ENCODE measurements around the gene JAK3. TPM values are rescaled to one million over a fixed set of nuclear protein-coding genes. Genes with fewer than 3 reads are reported as not detected.
A peak's percentile ranks its signal among the peaks of the same experiment; 100 is the strongest.

Gene JAK3
- polyA plus RNA-seq, 2 of the 4 experiments (the other 2 are of a cell fraction) = 0.31 to 0.89 TPM

DNA sequence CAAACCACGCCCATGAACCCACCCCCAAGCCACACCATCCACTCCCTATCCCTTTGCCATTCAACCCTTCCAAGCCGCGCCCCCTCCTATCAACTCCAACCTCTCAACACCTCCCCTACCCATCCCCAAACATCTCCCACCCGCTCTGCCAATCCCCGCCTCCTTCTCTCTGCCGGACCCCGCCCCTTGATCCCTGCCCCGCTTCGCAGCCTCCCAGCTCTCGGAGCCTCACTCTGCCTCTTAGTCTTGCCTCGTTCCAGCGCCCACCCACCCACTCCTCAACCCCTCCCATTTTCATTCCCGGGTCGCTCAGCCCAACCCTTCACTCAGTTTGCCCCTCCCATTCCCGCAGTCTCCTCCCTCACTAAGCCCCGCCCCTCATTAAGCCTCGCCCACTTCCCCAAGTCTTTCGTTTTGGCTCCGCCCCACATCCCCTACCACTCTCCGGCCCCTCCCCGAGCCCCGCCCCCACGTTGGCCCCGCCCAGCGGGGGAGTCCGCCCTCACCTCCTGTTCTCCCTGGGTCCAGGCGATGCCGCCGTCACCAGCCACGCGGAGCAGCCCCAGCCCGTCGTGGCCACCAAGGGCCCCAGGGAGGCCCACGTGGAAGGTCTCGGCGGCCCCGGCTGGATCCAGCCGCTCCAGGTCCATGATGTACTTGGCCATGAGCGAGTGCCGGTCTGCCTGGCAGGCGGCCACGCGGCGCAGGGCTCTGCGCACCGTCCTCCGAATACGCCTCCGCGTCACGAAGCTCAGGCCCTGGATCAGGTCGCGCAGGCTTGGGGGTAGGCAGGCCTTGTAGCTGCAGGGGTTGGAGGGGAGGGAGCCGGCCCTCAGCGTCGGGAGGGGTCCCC, 5.7 kb downstream of the JAK3 start:
- POLR2A ChIA-PET = interaction anchor here (0.5 to 1.5 kb wide), 3 partner anchors 11 to 35 kb away, joined by 3 to 17 read pairs (median 3); partner anchors contain the start of gene RPL18A
- no peak for FAIRE-seq

DNA sequence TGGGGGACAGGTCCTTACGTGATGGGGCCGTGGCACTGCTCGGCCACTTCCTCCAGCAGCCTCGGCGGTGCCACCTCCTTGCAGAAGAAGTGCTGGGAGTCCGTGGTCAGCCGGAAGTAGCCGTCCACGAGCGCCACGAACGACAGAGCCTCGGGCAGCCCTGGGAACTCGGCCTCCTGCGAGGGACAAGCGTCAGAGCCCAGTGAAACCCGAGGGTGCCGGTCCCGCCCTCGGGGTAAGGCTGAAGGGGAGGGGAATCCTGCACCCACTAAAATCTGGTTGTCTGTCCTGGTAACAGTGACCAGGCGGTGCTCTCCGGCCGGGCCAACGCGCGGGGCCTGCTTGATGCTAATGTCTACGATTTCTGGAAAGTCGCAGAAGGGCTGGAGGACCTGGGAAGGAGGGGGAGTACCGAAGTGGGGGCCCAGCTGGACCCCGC, 6.4 kb downstream of the JAK3 start:
- peak; percentile 60 to 66 for ATAC-seq
- H3K4me3 ChIP-seq = peak overlapping the region; percentile 47
- peak overlapping the region; percentile 92 for H3K4me2 ChIP-seq
- no peak for FAIRE-seq
- H3K9me3 ChIP-seq = no peaks in the 10 kb centered on the region
- H3K4me1 ChIP-seq = peaks cover 6% of the 10 kb centered on the region
- CTCF ChIA-PET = interaction anchor here (0.7 to 1.4 kb wide), 3 partner anchors 9 to 28 kb away, joined by 3 to 4 read pairs (median 3); no protein-coding TSS in a partner anchor
- WGBS (ENCODE audit: missing lambda C conversion rate) = 3% methylated on average over 22 of the region's 30 CpGs
- peak in 1 of 2 experiments; percentile 74 for DNase-seq (ENCODE audit: low read depth in 1 of 2, low spot score in 1 of 2)
- peak; percentile 62; the same call in 1 of the 2 replicates for TF ChIP-seq RFX5 (IDR thresholded peaks at IDR 0.05)
- no peak for TF ChIP-seq POLR2AphosphoS2 (conservative IDR thresholded peaks at IDR 0.05; ENCODE audit: low read length)
- TF ChIP-seq, protein P1, sequence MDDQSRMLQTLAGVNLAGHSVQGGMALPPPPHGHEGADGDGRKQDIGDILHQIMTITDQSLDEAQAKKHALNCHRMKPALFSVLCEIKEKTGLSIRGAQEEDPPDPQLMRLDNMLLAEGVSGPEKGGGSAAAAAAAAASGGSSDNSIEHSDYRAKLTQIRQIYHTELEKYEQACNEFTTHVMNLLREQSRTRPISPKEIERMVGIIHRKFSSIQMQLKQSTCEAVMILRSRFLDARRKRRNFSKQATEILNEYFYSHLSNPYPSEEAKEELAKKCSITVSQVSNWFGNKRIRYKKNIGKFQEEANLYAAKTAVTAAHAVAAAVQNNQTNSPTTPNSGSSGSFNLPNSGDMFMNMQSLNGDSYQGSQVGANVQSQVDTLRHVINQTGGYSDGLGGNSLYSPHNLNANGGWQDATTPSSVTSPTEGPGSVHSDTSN (IDR thresholded peaks at IDR 0.05) = no peak
- TF ChIP-seq EP300 (IDR thresholded peaks at IDR 0.05) = no peak
- no peak for TF ChIP-seq NR3C1 (IDR thresholded peaks at IDR 0.05)
- TF ChIP-seq, protein P2, sequence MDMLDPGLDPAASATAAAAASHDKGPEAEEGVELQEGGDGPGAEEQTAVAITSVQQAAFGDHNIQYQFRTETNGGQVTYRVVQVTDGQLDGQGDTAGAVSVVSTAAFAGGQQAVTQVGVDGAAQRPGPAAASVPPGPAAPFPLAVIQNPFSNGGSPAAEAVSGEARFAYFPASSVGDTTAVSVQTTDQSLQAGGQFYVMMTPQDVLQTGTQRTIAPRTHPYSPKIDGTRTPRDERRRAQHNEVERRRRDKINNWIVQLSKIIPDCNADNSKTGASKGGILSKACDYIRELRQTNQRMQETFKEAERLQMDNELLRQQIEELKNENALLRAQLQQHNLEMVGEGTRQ (IDR thresholded peaks at IDR 0.05) = no peak
- no peak for TF ChIP-seq KDM5A (IDR thresholded peaks at IDR 0.05)
- TF ChIP-seq NFE2L2 (conservative IDR thresholded peaks at IDR 0.05; ENCODE audit: low read length) = no peak
- no peak for TF ChIP-seq HDAC2 (IDR thresholded peaks at IDR 0.05)
- TF ChIP-seq, protein P3, sequence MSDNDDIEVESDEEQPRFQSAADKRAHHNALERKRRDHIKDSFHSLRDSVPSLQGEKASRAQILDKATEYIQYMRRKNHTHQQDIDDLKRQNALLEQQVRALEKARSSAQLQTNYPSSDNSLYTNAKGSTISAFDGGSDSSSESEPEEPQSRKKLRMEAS (IDR thresholded peaks at IDR 0.05) = peak; percentile 24
- POLR2A ChIA-PET = interaction anchor here (0.5 to 1.5 kb wide), 2 partner anchors 18 to 34 kb away, joined by 3 to 17 read pairs; partner anchors contain the start of gene RPL18A
- peak overlapping the region; percentile 74 to 89 for H3K27ac ChIP-seq

More for the DNA sequence above, 5.7 kb downstream of the JAK3 start:
- ATAC-seq (peak; percentile 85 to 93), DNase-seq (ENCODE audit: low read depth in 1 of 2, low spot score in 1 of 2) (peak; percentile 91 to 95)
- TF ChIP-seq NPAS2 (CRISPR knock-in tag; IDR thresholded peaks at IDR 0.05; ENCODE audit: borderline replicate concordance) (no peak), JUN (IDR thresholded peaks at IDR 0.05) (peak in 1 of 2 experiments; percentile 47; a peak in 1 of 5 replicates), FOSB (CRISPR knock-in tag; IDR thresholded peaks at IDR 0.05) (no peak), RNF2 (IDR thresholded peaks at IDR 0.05; ENCODE audit: borderline replicate concordance, low read depth) (peak; percentile 92; the same call in 1 of the 2 replicates), MAZ (IDR thresholded peaks at IDR 0.05; ENCODE audit: borderline replicate concordance, low read depth, low read length) (no peak), ZNF302 (CRISPR knock-in tag; IDR thresholded peaks at IDR 0.05) (no peak), HOXB13 (CRISPR knock-in tag; IDR thresholded peaks at IDR 0.05; ENCODE audit: low read depth) (0 out of 2 replicates have a peak, but pooled peaks have one; percentile 63), EHF (CRISPR knock-in tag; IDR thresholded peaks at IDR 0.05) (no peak), POLR2A (IDR thresholded peaks at IDR 0.05; ENCODE audit: low read length) (peak; percentile 63), MYC (IDR thresholded peaks at IDR 0.05; ENCODE audit: borderline replicate concordance, low read length) (peak; percentile 42; the same call in 1 of the 2 replicates), PHF8 (IDR thresholded peaks at IDR 0.05; ENCODE audit: borderline replicate concordance, low read depth) (peak; percentile 55; the same call in 1 of the 2 replicates), KDM1A (IDR thresholded peaks at IDR 0.05; ENCODE audit: low read depth) (no peak), GATA3 (IDR thresholded peaks at IDR 0.05; ENCODE audit: borderline replicate concordance) (no peak), RCOR1 (IDR thresholded peaks at IDR 0.05; ENCODE audit: low read depth, low read length) (no peak), CBX8 (IDR thresholded peaks at IDR 0.05) (no peak), MAFK (IDR thresholded peaks at IDR 0.05; ENCODE audit: partially characterized antibody) (no peak), TP53 (CRISPR knock-in tag; IDR thresholded peaks at IDR 0.05) (0 out of 2 replicates have a peak, but pooled peaks have one; percentile 50), EHMT2 (IDR thresholded peaks at IDR 0.05; ENCODE audit: low read depth) (no peak)
- TF ChIP-seq, protein P4, sequence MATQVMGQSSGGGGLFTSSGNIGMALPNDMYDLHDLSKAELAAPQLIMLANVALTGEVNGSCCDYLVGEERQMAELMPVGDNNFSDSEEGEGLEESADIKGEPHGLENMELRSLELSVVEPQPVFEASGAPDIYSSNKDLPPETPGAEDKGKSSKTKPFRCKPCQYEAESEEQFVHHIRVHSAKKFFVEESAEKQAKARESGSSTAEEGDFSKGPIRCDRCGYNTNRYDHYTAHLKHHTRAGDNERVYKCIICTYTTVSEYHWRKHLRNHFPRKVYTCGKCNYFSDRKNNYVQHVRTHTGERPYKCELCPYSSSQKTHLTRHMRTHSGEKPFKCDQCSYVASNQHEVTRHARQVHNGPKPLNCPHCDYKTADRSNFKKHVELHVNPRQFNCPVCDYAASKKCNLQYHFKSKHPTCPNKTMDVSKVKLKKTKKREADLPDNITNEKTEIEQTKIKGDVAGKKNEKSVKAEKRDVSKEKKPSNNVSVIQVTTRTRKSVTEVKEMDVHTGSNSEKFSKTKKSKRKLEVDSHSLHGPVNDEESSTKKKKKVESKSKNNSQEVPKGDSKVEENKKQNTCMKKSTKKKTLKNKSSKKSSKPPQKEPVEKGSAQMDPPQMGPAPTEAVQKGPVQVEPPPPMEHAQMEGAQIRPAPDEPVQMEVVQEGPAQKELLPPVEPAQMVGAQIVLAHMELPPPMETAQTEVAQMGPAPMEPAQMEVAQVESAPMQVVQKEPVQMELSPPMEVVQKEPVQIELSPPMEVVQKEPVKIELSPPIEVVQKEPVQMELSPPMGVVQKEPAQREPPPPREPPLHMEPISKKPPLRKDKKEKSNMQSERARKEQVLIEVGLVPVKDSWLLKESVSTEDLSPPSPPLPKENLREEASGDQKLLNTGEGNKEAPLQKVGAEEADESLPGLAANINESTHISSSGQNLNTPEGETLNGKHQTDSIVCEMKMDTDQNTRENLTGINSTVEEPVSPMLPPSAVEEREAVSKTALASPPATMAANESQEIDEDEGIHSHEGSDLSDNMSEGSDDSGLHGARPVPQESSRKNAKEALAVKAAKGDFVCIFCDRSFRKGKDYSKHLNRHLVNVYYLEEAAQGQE (IDR thresholded peaks at IDR 0.05) = no peak
- TF ChIP-seq, protein P2 (IDR thresholded peaks at IDR 0.05) = peak; percentile 21; the same call in 1 of the 2 replicates
- TF ChIP-seq, protein P5, sequence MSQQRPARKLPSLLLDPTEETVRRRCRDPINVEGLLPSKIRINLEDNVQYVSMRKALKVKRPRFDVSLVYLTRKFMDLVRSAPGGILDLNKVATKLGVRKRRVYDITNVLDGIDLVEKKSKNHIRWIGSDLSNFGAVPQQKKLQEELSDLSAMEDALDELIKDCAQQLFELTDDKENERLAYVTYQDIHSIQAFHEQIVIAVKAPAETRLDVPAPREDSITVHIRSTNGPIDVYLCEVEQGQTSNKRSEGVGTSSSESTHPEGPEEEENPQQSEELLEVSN (IDR thresholded peaks at IDR 0.05; ENCODE audit: borderline replicate concordance, low read depth) = peak; percentile 92
- TF ChIP-seq, protein P6, sequence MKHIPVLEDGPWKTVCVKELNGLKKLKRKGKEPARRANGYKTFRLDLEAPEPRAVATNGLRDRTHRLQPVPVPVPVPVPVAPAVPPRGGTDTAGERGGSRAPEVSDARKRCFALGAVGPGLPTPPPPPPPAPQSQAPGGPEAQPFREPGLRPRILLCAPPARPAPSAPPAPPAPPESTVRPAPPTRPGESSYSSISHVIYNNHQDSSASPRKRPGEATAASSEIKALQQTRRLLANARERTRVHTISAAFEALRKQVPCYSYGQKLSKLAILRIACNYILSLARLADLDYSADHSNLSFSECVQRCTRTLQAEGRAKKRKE (CRISPR knock-in tag; IDR thresholded peaks at IDR 0.05; ENCODE audit: low read depth) = peak; percentile 45; the same call in 1 of the 2 replicates
- TF ChIP-seq, protein P3 (IDR thresholded peaks at IDR 0.05) = peak; percentile 93
- H3K4me3 ChIP-seq = peak overlapping the region; percentile 47
- peak overlapping the region; percentile 74 to 89 for H3K27ac ChIP-seq
- no peaks in the 10 kb centered on the region for H3K9me3 ChIP-seq
- H3K4me2 ChIP-seq = peak overlapping the region; percentile 92
- H3K4me1 ChIP-seq = peaks cover 6% of the 10 kb centered on the region
- CTCF ChIA-PET = interaction anchor here (0.6 to 1.4 kb wide), 5 partner anchors 9 to 254 kb away, joined by 3 to 4 read pairs (median 3); no protein-coding TSS in a partner anchor
- 0% methylated on average over 8 of the region's 56 CpGs for WGBS (ENCODE audit: missing lambda C conversion rate)
